ENCODE data around the gene KCNH2.

The KCNH2 gene

GRCh38 chr7:150994141-150994837 is 16.2 kb upstream of the KCNH2 start:
- no peak for DNase-seq (ENCODE audit: low read depth)
- no peak for TF ChIP-seq CTCF (conservative IDR thresholded peaks at IDR 0.05; ENCODE audit: low read depth, low read length)
- H3K4me3 ChIP-seq (ENCODE audit: low read length): no peak overlapping the region

- no peak for TF ChIP-seq CTCF (conservative IDR thresholded peaks at IDR 0.05; ENCODE audit: low read depth, low read length)
- DNase-seq (ENCODE audit: low read depth): no peak
- H3K4me3 ChIP-seq (ENCODE audit: low read length): no peak overlapping the region
These were observed 15.4 kb upstream of the KCNH2 start for GRCh38 chr7:150993511-150993910.

- TF ChIP-seq CTCF (conservative IDR thresholded peaks at IDR 0.05; ENCODE audit: low read depth, low read length): no peak
- DNase-seq (ENCODE audit: low read depth): no peak
- no peak overlapping the region for H3K4me3 ChIP-seq (ENCODE audit: low read length)
These were observed 14.7 kb upstream of the KCNH2 start for GRCh38 chr7:150992833-150993302.

- no peak overlapping the region for H3K4me3 ChIP-seq (ENCODE audit: low read length)
- TF ChIP-seq CTCF (conservative IDR thresholded peaks at IDR 0.05; ENCODE audit: low read depth, low read length): no peak
- DNase-seq (ENCODE audit: low read depth): no peak
These were observed 14.0 kb upstream of the KCNH2 start for GRCh38 chr7:150992051-150992640.

GRCh38 chr7:150990416-150991186 is 12.5 kb upstream of the KCNH2 start, which contains the start of gene NOS3:
Gene NOS3 (plus strand): TSS chr7:150991017. CDS start chr7:150993804, 2,787 bp downstream.
- DNase-seq (ENCODE audit: low read depth): no peak
- no peak for TF ChIP-seq CTCF (conservative IDR thresholded peaks at IDR 0.05; ENCODE audit: low read depth, low read length)
- no peak within 1 kb of the TSS for H3K4me3 ChIP-seq (ENCODE audit: low read length)

- no peak for TF ChIP-seq CTCF (conservative IDR thresholded peaks at IDR 0.05; ENCODE audit: low read depth, low read length)
- H3K4me3 ChIP-seq (ENCODE audit: low read length): no peak overlapping the region
- DNase-seq (ENCODE audit: low read depth): no peak
These were observed 11.3 kb upstream of the KCNH2 start for GRCh38 chr7:150989456-150989855.
